Measurements from ENCODE around the gene SLC15A3. TPM values are rescaled to one million over a fixed set of nuclear protein-coding genes. Genes with fewer than 3 reads are reported as not detected.

The SLC15A3 gene
- total RNA-seq, 1 experiment from 2014 or later, result 10.2 TPM

GRCh38 chr11:60891103-60891741, 60.8 kb downstream of the SLC15A3 start (continued):
- TF ChIP-seq ZSCAN18 (CRISPR knock-in tag; IDR thresholded peaks at IDR 0.05) (no peak), ATF2 (CRISPR knock-in tag; IDR thresholded peaks at IDR 0.05; ENCODE audit: borderline replicate concordance, low read depth) (no peak), TEAD4 (CRISPR knock-in tag; IDR thresholded peaks at IDR 0.05) (no peak), FOXJ3 (CRISPR knock-in tag; IDR thresholded peaks at IDR 0.05; ENCODE audit: borderline replicate concordance) (no peak), IRF2 (CRISPR knock-in tag; IDR thresholded peaks at IDR 0.05; ENCODE audit: borderline replicate concordance, low read depth) (no peak), ZMAT4 (CRISPR knock-in tag; IDR thresholded peaks at IDR 0.05) (no peak)

- DNase-seq (ENCODE audit: low spot score) (no peak), ATAC-seq (no peak)
- TF ChIP-seq KAT7 (CRISPR knock-in tag; IDR thresholded peaks at IDR 0.05; ENCODE audit: borderline replicate concordance) (no peak), ZBTB21 (CRISPR knock-in tag; IDR thresholded peaks at IDR 0.05; ENCODE audit: borderline replicate concordance) (no peak), OVOL2 (CRISPR knock-in tag; IDR thresholded peaks at IDR 0.05; ENCODE audit: borderline replicate concordance) (no peak), ARID4B (CRISPR knock-in tag; IDR thresholded peaks at IDR 0.05; ENCODE audit: borderline replicate concordance) (no peak), TEAD4 (CRISPR knock-in tag; IDR thresholded peaks at IDR 0.05) (no peak), ELF4 (CRISPR knock-in tag; IDR thresholded peaks at IDR 0.05; ENCODE audit: low read depth) (no peak), ZNF416 (CRISPR knock-in tag; IDR thresholded peaks at IDR 0.05) (no peak), PRRX2 (CRISPR knock-in tag; IDR thresholded peaks at IDR 0.05) (no peak), ZNF512 (CRISPR knock-in tag; IDR thresholded peaks at IDR 0.05; ENCODE audit: borderline replicate concordance) (no peak), MAX (CRISPR knock-in tag; IDR thresholded peaks at IDR 0.05) (no peak)
- peaks cover 30% of the 10 kb centered on the region for H3K36me3 Mint-ChIP-seq
- no peak overlapping the region for H3K27ac Mint-ChIP-seq
- no peaks in the 10 kb centered on the region for H3K9me3 Mint-ChIP-seq
- CTCF ChIA-PET, result interaction anchor here (4.1 to 5.4 kb wide), 2 partner anchors 9 to 60 kb away, joined by 64 to 277 read pairs; no protein-coding TSS in a partner anchor
- H3K27me3 Mint-ChIP-seq (ENCODE audit: low read depth), result no peaks in the 10 kb centered on the region
- H3K4me3 Mint-ChIP-seq, result no peak overlapping the region
- POLR2A ChIA-PET, result no interaction called here
- no peaks in the 10 kb centered on the region for H3K4me1 Mint-ChIP-seq
These were observed 61.3 kb downstream of the SLC15A3 start for GRCh38 chr11:60890696-60891095.
